ENCODE results near the gene PRKCZ. TPM values are rescaled to one million over a fixed set of nuclear protein-coding genes. Genes with fewer than 3 reads are reported as not detected.

PRKCZ gene
- total and polyA plus RNA-seq, 9 donors = 3.4 to 16.1 (median 5.8) TPM

GRCh38 chr1:2027961-2028583 lies 22.1 kb upstream of the PRKCZ start:
- Histone ChIP-seq H3K9me3 (no peaks in the 10 kb centered on the region), H3K27me3 (no peaks in the 10 kb centered on the region), H3K4me3 (no peak overlapping the region), H3K36me3 (no peaks in the 10 kb centered on the region), H3K27ac (no peak overlapping the region), H3K4me1 (ENCODE audit: insufficient read depth) (peaks cover 4% of the 10 kb centered on the region)
- 85 to 90% (median 86%) methylated on average over 46 of the region's 46 CpGs for WGBS, 3 donors
- intact Hi-C loops (cut with DNase I) = loop anchor here in 3 of 4 donors (5.0 to 10.0 kb wide), 3 partner anchors 56 to 81 kb away; no protein-coding TSS in a partner anchor
- no peak for DNase-seq
- TF ChIP-seq CTCF (IDR thresholded peaks at IDR 0.05) (no peak), POLR2A (IDR thresholded peaks at IDR 0.05) (no peak), EP300 (IDR thresholded peaks at IDR 0.05) (no peak)

GRCh38 chr1:2028870-2029560 lies 21.2 kb upstream of the PRKCZ start:
- Histone ChIP-seq H3K4me1 (ENCODE audit: insufficient read depth) (peaks cover 4% of the 10 kb centered on the region), H3K27me3 (no peaks in the 10 kb centered on the region), H3K36me3 (no peaks in the 10 kb centered on the region), H3K27ac (no peak overlapping the region), H3K4me3 (no peak overlapping the region), H3K9me3 (no peaks in the 10 kb centered on the region)
- TF ChIP-seq EP300 (IDR thresholded peaks at IDR 0.05) (no peak), CTCF (IDR thresholded peaks at IDR 0.05) (no peak), POLR2A (IDR thresholded peaks at IDR 0.05) (no peak)
- WGBS, 3 donors = 84 to 89% (median 87%) methylated on average over 24 to 26 of the region's 26 CpGs
- DNase-seq = no peak
- intact Hi-C loops (cut with DNase I) = loop anchor here in 3 of 4 donors (5.0 to 10.0 kb wide), 3 partner anchors 57 to 82 kb away; no protein-coding TSS in a partner anchor

GRCh38 chr1:2029561-2029960 lies 20.6 kb upstream of the PRKCZ start:
- intact Hi-C loops (cut with DNase I) = loop anchor here in 3 of 4 donors (5.0 to 10.0 kb wide), 3 partner anchors 57 to 82 kb away; no protein-coding TSS in a partner anchor
- Histone ChIP-seq H3K4me1 (ENCODE audit: insufficient read depth) (peaks cover 4% of the 10 kb centered on the region), H3K36me3 (no peaks in the 10 kb centered on the region), H3K4me3 (no peak overlapping the region), H3K27ac (no peak overlapping the region), H3K27me3 (no peaks in the 10 kb centered on the region), H3K9me3 (no peaks in the 10 kb centered on the region)
- no peak for DNase-seq
- no peak for TF ChIP-seq CTCF (IDR thresholded peaks at IDR 0.05)
- TF ChIP-seq POLR2A (IDR thresholded peaks at IDR 0.05) = no peak
- no peak for TF ChIP-seq EP300 (IDR thresholded peaks at IDR 0.05)
- WGBS, 3 donors = 73 to 85% (median 84%) methylated on average over 10 to 15 of the region's 15 CpGs

GRCh38 chr1:2030076-2030871 lies 19.9 kb upstream of the PRKCZ start:
- Histone ChIP-seq H3K27ac (no peak overlapping the region), H3K4me3 (no peak overlapping the region), H3K27me3 (no peaks in the 10 kb centered on the region), H3K4me1 (ENCODE audit: insufficient read depth) (peaks cover 3% of the 10 kb centered on the region), H3K36me3 (no peaks in the 10 kb centered on the region), H3K9me3 (no peaks in the 10 kb centered on the region)
- intact Hi-C loops (cut with DNase I) = no loop called here
- 65 to 73% (median 71%) methylated on average over 42 of the region's 42 CpGs for WGBS, 3 donors
- no peak for DNase-seq
- TF ChIP-seq POLR2A (IDR thresholded peaks at IDR 0.05) (no peak), CTCF (IDR thresholded peaks at IDR 0.05) (no peak), EP300 (IDR thresholded peaks at IDR 0.05) (no peak)
